NK-92 (cell line): ENCODE data around the gene RGPD3.

Source experiments
- DNase-seq: peaks from one replicate; lab custom pipeline; 2025; ENCODE audit not compliant: unreplicated experiment; lab: John Stamatoyannopoulos, UW

The RGPD3 gene

GRCh38 chr2:106343274-106343673, 124.9 kb downstream of the RGPD3 start:
- no peak for DNase-seq

GRCh38 chr2:106342831-106343251, 125.4 kb downstream of the RGPD3 start:
- DNase-seq, result no peak

DNA sequence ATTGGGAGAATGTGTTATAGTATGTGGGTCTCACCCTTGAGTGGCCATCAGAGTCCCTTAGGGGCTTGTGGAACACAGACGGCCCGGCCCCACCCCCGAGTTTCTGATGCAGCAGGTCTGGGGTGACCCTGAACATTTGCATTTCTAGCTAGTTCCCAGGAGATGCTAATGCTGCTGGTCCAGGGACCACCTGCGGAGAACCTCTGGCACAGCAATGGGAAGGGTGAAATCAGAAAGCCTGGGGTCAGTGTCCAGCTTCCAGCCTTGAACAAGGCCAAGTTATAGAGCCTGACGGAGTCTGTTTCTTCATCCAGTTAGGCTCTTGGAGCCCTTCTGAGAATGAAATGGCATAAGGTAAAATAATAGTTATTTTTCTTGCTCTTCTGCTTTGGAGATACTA, 126.5 kb downstream of the RGPD3 start:
- no peak for DNase-seq
